Stimulated activated naive CD4-positive, alpha-beta T cell (primary cell): ENCODE measurements around the gene TXNDC11.

ENCODE experiments used
- DNase-seq, 6 experiments: peaks; one replicate each; lab custom pipeline; 2025; lab: John Stamatoyannopoulos, UW

Gene TXNDC11

DNA sequence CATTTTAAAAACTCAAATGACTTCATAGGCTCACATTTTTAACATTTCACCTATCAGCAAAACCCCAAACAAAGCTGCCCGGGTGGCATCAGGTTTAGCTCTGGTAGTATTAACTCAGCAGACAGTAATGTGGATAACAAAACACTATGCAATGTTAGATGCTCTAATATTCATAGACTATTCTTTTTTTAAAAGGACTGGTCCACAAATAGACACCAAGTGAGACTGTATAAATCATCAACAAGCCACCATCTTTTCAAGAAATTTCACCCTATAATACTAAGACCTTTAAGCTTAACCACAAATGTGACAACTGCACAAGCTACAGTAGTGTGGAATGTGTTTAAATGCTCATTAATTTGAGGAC, 54.2 kb downstream of the TXNDC11 start:
- no peak for DNase-seq

DNA sequence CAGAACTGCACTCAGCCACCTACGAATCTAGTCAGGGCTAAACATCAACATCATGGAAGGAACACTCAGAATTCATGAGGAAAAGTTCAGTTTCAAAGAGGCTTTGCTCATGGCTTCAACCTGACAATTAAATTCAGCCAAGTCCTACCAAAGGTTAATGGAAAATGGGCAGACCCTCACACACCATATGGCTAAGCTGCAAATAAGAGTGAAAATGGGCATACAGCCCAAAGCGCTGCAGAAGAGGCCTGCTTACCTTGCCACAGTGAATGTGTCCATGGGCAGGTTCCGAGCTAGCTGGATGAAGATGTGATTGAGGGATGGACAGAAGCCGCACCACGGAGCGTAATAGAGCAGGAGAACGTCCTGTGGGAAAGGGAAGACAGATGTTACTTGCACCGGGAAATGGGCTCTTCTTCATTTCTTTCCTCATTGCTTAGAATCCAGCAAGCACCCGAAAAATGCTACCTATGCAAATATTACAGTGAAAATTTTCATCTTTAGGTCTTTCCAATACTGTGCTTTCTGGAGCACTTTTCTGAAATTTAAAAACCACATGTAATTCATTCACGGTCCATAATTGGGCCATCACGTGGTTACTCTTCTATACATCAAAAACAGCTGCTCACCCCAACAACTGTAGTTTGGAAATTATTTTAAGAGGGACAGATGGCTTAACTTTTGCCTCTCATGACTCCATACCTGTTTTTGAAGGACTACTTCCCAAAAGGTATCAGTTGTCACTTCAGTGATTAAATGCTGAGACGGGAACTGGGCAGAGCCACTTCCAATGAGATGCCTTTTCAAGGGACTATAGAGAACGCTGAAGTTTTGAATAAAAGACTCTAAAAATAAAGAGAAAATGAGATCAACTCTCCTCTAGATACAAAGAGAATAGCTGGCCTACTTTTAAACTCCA, 54.8 kb downstream of the TXNDC11 start:
- DNase-seq: no peak

DNA sequence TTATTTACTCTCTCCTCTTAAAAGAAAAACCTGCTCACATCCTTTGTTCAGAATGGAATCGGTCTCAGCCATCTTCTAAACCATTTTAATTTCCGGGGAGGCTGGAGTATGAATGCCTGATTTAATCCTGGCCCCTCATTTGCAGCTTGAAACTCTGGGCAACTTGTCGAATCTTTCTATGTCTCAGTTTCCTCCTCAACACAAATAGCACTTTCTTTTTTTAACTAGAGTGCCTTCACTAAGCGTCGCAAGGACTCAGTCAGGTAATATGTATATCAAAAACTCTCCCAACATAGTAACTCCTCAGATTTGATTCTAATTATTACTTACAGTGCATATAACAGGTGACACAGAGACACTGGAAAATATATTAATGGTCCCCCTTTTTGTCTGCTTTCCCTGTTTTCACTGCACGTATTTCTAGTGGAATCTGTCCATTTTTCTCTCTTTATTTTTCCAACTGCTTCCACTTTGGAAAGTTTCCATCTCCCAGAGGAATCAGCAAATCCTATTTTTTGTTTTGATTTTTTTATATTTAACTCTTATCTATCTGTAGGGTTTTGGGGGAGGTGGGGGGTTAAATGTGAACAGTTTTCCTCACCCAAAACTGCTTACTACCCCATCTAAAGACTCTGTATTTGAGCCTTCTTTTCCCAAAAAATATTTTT, 55.8 kb downstream of the TXNDC11 start:
- DNase-seq: no peak

DNA sequence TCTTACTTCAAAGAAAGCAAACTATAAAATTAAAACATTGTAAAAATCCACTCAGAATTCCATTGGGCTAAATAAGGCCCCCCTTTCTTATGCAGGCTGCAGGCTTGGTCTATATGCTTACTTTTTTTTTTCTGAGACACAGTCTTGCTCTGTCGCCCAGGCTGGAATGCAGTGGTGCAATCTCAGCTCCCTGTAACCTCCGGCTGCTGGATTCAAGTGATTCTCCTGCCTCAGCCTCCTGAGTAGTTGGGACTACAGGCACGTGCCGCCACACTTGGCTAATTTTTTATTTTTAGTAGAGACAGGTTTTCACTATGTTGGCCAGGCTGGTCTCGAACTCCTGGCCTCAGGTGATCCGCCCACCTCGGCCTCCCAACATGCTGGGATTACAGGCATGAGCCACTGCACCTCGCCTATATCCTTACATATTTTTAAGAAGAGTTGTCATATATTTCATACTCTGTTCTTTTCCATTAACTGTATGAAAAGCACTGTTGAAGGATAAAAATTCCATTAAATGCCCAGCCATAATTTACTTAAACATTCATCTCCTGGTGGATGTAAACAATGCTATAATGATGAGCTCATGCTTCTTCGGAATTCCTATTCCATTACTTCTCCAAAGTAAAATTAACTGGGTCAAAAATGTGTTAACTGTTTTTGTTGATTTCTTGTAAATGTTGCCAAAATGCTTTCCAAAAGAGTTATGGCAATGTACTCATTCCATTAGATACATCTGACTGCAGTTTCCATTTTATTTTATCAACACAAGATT, 56.6 kb downstream of the TXNDC11 start:
- DNase-seq: no peak

DNA sequence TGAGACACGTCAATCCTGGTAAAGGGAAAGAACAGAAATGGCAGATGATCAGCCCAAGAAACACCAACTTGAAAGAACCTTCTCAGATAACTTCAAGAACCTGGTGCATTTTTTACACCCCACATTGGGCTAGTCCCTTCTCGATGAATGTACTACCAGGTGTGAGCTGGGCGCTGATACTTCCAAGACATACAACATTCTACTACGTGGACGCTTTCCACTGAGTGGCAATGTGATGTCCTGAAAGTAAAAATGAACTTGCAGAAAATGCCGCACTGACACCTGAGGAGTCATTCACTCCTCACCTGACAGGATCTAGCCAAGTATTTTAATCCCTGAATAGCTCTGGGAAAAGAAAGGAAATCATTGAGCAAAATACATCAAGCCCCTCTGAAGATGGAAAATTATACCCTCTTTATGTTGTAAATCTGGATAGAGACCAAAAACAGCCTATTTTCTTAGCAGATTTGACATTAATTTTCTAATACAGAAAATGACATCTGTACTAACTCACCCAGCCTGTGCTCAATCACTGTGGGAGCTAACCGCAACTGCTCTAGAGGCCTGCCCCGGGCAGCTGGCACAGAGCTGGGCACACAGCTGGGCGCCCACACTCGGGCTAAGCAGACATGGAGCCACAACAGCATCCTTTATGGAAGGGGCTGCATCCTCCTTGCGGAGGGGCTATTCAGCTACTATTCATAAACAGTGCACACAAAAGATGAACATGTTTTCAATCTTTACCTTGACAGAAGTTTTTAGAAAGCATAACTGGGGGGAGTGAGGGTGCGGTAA, 58.2 kb downstream of the TXNDC11 start:
- no peak for DNase-seq

DNA sequence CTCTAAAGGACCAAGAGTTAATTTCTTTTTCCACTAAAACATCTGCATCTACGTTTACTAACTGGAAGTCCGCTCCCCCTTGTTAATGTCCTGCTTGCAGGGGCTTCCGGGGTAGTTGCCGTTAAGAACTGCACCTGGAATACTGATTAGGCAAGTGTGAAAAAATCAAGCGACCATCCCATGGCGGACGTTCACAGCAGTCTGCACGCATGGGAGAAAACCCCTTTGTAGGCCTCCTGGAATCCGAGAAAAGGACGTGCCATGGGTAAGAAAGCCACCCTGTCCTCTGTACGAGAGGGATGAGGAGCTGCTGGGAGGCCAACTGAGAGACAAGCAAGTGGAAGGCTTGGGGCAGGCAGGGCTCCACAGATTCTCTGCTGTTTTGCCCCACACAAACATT, 59.5 kb downstream of the TXNDC11 start:
- no peak for DNase-seq

DNA sequence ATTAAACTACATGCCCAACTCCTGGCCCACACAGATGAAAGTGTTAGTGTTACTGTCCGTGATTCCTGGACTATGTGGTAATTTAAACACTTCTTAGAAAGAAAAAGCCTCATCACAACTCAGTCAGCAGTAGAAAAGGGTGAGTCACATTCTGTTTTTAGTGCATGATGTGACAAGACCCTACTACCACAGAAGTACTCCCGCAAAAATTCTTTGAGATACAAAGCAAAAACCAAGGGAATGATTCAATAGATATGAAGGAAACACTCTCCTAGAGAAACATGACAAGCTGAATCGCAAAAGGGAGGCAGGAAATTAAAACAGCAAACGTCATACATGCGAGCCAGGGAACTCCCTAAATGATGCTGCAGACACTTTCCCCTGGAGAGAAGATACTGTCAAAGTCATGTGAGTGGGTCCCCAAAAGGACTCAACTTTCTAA, 60.0 kb downstream of the TXNDC11 start:
- DNase-seq: no peak

DNA sequence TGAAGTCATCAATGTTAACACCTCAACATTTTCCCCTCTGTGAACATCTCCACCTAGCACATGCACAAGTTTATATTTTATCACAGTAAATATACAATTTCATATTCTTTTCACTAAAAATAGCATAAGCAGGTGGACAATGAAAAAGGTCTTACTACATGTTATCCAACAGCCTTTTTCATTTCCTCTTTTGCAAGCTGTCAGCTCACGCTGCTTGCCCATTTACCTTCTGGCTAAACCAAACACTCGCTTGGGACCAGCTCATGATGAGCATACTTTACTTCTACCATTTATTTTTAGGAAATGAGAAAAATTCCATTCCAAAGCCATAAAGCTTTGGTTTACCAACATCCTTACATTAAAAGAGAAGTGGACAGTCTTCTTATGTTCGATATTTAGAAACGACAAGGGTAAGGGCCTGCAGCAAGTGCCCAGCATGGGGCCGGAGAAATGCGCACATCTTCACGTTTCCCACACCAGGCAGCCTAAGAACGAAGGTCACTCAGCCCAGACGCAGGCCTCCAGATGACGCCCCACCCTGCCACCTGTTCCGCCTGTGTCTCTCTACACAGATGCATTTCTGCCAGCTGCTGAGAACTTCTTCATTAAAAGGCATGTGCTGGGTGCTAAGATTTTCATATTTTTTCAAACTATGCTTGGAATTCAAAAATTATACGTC, 60.5 kb downstream of the TXNDC11 start:
- no peak for DNase-seq

DNA sequence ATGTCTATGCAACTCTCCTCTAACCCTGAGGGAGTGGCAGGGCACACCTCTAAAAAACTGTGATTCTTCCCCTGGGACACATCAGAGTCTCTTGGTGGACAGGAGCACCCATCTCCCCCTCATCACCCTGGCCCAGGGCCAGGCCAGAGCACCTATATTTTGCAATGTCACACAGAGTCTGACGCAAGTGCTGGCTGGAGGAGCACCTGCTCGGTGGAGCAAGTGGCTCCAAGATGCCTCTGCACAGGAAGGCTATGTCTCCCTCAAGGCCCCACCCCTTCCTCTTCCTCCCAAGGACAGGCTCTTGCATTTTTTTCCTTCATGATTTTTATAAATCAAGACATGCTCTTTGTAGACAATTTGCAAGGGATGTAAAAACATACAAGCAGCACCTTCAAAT, 61.1 kb downstream of the TXNDC11 start:
- DNase-seq: peak in 1 of 6 experiments; percentile 25

DNA sequence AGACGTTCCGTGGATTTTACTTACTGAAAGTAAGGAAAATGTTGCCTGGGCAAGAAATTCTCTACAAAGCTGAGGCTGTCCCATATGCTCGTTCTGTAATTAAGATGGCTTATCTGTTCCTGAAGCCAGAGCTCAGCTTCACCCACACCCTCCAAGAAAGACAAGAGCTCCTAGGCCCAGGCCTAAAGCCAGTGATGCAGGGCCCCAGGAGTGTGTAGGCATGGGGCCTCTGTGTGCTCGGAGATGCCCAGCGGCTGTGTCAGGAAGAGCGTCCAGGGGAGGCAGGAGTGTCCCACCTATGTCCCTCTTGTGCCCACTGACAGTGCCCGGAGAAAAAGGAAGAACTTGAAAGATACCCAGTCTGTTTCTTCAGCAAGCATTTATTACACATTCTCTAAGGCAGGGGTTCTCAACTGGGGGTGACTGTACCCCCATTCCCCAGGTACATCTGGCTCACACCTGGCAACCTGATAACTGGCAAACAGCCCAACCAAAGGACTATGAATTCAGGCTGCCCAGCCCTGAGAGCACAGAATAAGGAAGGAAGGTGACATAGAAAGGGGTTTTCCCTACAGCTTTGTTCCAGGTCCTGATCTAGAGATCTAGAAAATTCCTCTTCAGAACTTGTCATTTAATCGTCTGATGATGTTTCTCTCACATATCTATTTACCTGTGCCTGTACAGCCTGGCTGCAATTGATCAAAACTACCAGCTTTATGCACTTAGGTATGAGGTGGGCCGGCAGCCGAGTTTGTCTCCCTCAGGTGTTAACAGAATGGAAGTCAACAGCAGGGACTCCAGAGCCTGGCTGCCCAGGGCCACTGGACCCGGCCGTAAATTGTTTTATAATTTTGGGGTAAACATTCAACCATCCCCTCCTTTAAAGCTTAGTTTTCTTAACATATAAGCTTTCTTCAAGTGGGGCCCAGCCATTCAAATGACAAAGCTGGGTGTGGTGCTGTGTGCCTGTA, 62.4 kb downstream of the TXNDC11 start:
- no peak for DNase-seq

DNA sequence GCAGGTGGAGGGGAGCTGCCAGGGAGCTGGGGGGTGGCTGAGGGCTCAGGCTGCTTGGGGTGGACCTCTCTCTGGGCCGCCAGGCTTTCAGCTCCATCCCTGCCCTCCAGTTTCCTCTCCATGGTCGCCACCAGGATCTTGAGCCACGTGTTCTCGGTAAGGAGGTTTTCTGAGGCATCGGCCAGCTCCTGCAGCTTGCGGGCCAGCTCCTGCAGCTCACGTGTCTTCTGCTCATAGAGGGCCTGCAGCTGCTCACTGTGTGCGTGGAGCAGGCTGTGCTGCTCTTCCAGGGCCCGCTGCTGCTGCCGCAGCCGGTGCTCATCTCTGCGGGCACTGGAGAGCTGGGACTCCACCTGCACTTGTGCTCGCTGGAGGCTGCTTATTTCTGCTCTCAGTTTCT, 63.4 kb downstream of the TXNDC11 start:
- DNase-seq: no peak

DNA sequence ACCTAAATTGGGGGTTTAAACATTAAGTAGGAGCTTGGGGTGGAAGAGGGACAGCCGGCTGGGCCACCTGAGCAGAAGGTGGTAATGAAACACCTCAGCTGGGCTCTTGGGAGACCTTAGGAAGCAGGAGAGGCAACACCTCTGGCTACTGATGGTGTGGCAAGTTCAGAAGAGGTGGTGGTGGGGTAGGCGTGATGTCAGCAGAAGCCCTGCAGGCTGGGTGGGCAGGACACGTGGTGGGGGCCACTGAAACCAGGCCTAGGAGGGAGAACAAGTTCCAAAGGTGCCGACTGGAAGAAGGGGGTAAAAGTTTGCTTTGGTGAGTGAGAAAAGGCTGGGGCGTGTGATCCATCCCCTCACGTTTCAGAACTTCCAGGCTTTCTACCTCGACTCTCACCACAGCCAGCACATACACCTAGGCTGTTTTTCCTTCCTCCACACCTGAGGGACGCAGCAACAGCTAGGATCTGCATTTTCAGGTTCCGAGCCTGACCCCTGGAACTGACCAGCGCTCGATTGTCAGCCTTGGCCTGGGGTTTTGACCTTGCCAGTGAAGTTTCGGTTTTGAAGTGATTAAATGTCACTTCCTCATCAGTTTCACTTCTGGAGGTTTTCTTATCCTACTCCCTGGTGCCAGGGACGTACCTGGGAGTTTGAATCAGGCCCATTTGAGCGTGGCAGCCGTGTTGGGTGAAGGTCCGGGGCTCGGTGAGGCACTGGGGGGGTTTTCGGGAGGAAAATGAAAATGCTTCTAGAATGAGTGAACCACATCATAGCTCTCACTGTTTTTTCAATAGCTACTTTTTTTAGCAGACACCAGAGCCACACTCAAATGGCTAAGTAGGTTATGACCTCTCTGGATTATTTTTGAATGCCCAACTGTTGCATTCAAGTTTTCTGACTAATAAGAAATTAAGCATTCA, 64.4 kb downstream of the TXNDC11 start:
- no peak for DNase-seq

DNA sequence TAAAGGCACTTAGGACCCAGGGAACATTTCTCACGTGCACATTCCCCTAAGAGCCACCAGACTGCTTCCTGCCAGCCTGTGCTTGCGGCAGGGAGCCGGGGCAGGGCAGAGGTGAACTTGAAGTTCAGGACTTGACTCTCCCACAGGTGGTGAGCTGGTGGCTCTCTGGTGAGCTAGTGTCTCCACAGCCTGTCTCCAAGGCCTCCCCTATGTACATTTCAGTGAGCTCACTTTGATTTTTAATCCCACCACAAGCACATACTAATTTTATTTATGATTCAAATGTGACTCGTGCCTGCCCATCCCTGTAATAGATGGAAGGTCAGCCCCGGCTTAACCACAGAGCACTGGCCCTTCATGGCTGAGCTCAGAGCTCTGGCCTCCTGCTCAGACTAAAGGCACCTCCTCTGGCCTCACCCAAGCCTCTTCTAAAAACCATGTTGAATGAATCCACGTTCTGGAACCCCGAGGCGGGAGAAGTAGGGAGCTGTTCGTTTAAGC, 65.2 kb downstream of the TXNDC11 start:
- no peak for DNase-seq

DNA sequence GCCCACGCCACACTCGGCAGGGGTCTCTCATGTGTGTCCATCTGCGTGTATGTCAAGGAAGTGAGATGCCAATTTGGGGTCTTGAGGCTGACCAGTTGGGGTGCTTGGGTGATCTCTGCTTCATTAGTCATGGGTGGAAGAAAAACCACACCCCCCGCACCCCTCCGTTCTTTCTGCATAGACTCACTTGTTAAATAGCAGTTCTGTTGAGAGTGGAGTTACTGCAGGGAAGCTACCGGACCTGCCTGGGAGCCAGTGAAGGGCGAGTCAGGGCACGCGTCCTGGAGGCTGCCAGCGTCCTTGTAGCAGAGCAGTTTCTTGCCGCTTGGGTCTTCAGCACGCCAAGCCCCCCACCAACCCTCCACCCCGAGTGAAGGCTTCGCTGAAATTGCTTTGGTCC, 65.9 kb downstream of the TXNDC11 start:
- DNase-seq: no peak

DNA sequence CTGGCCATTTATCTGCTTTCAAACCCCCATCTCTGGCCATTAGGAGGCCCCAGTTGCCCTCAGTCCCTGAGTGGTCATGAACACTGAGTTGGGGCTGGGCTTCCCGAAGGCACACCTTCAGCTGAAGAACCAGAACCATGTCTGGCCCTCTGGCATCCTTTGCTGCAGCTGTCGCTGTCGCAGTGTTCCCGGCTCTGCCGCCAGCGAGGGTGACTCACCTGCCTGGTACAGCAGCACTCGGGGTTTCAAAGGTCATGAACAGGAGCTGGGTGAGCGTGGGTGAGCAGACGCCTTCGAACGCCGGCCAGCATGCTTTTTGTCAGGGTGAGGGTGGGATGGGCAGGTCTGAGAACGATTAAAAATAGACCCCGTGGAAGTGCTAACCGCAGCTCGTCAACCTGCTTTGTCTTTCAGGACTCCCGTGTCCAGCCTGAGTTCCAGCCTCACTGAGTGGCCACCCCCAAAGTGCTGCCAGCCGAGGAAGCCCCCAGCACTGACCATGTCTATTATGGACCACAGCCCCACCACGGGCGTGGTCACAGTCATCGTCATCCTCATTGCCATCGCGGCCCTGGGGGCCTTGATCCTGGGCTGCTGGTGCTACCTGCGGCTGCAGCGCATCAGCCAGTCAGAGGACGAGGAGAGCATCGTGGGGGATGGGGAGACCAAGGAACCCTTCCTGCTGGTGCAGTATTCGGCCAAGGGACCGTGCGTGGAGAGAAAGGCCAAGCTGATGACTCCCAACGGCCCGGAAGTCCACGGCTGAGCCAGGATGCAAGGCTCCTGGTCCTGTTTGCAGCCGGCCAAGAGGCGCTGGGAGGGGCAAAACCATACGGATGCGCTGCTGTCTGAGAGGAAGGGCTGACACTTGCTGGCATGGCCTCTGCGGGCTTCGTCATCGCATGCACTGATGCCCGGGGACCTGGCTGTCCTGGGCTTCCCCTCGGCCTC, 66.8 kb downstream of the TXNDC11 start:
- DNase-seq: no peak

DNA sequence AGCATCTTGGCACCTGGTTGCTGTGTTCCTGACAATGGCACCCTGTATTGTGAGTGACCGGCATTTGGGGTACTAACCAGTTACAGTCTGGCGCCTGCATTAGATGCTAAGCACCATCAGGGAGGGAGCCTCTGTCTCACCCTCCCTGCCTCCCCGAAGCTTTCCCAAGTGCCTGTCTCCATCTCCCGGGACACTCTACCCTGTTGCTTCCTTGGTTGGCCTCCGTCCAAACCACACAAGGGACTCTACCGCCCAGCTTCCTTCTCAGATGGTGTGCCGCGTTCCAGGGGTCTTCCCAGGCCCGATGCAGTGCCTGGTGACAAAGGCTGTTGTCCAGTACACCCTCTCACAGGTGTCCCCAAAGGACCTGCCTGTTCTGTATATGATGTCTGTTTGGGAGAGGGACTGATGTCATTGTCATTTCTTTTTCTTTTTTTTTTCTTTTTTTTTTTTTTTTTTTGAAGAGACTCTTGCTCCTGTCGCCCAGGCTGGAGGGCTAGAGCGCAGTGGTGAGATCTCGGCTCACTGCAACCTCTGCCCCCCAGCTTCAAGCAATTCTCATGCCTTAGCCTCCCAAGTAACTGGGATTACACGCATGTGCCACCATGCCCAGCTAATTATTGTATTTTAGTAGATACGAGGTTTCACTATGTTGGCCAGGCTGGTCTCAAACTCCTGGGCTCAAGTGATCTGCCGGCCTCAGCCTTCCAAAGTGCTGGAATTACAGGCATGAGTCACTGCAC, 67.7 kb downstream of the TXNDC11 start:
- DNase-seq: no peak
